CD14-positive monocyte (primary cell): Measurements from ENCODE around the gene RAPH1. TPM values are rescaled to one million over a fixed set of nuclear protein-coding genes. Genes with fewer than 3 reads are reported as not detected.

Source experiments
- DNase-seq, 3 donors: peaks; one replicate each; pipeline ENCODE4 v3.0.0-alpha.2; 2011 to 2022
- H2AFZ ChIP-seq: 2 replicates; pipeline ENCODE4 v1.6.0; 2012; ENCODE audit warnings: mild to moderate bottlenecking, low read depth, low read length, inconsistent platforms; ENCODE audit not compliant: insufficient read depth, poor library complexity, severe bottlenecking
- H3K27ac ChIP-seq, 2 donors: 1 replicate in 1 of 2; 2 replicates in 1 of 2; pipeline ENCODE4 v1.5.1; 2012 to 2013; ENCODE audit warnings: low read length in 2 of 2, control low read depth in 1 of 2, inconsistent platforms in 1 of 2, low read depth in 1 of 2, mild to moderate bottlenecking in 1 of 2
- H3K27me3 ChIP-seq, 2 donors: one replicate each; pipeline versions ENCODE4 v1.6.0 to v1.6.1; 2011 to 2013; ENCODE audit warnings: low read length in 2 of 2; ENCODE audit not compliant: control insufficient read depth in 2 of 2, insufficient read depth in 2 of 2
- H3K36me3 ChIP-seq, 2 donors: replicated peaks in 1 of 2; 1 replicate in 1 of 2; 2 replicates in 1 of 2; pipeline versions ENCODE4 v1.5.1 to v1.6.1; 2012 to 2013; ENCODE audit warnings: low read length in 2 of 2, control low read depth in 1 of 2, inconsistent platforms in 1 of 2, mild to moderate bottlenecking in 1 of 2; ENCODE audit not compliant: insufficient read depth in 2 of 2, control insufficient read depth in 1 of 2
- H3K4me1 ChIP-seq, 2 donors: 1 replicate in 1 of 2; 2 replicates in 1 of 2; pipeline versions ENCODE4 v1.5.1 to v1.6.1; 2012 to 2013; ENCODE audit warnings: low read length in 2 of 2, control low read depth in 1 of 2, inconsistent platforms in 1 of 2, mild to moderate bottlenecking in 1 of 2, moderate library complexity in 1 of 2; ENCODE audit not compliant: insufficient read depth in 2 of 2, control insufficient read depth in 1 of 2
- H3K4me2 ChIP-seq: replicated peaks from 2 replicates; pipeline ENCODE3; 2012; ENCODE audit warnings: low read length, moderate library complexity, mild to moderate bottlenecking; ENCODE audit not compliant: poor library complexity, severe bottlenecking; ENCODE audit errors: extremely low read depth
- H3K4me3 ChIP-seq, 3 experiments: fragments of 200-600 bp in 1 of 3; sonication (generic) in 1 of 3; replicated peaks in 1 of 3; 1 replicate in 2 of 3; 2 replicates in 1 of 3; pipeline ENCODE4 v1.5.1; 2011 to 2013; ENCODE audit warnings: low read length in 3 of 3, mild to moderate bottlenecking in 3 of 3, control low read depth in 2 of 3, low read depth in 2 of 3, inconsistent platforms in 1 of 3, moderate library complexity in 1 of 3
- H3K79me2 ChIP-seq: 2 replicates; pipeline ENCODE4 v1.6.0; 2012; ENCODE audit warnings: mild to moderate bottlenecking, control low read depth, inconsistent platforms, low read length, moderate library complexity; ENCODE audit not compliant: insufficient read depth
- H3K9ac ChIP-seq: 2 replicates; pipeline ENCODE4 v1.6.0; 2017; ENCODE audit warnings: low read length, mild to moderate bottlenecking; ENCODE audit not compliant: insufficient read depth, poor library complexity, severe bottlenecking
- H3K9me3 ChIP-seq, 2 donors: replicated peaks in 1 of 2; 1 replicate in 1 of 2; 2 replicates in 1 of 2; pipeline versions ENCODE4 v1.5.1 to v1.6.1; 2012 to 2013; ENCODE audit warnings: low read length in 2 of 2, control low read depth in 1 of 2; ENCODE audit not compliant: control insufficient read depth in 1 of 2, insufficient read depth in 1 of 2
- H4K20me1 ChIP-seq: 2 replicates; pipeline ENCODE4 v1.6.0; 2012; ENCODE audit warnings: mild to moderate bottlenecking, low read length, control low read depth, moderate library complexity; ENCODE audit not compliant: insufficient read depth
- H3K27ac Mint-ChIP-seq, 7 donors: one replicate each; pipeline ENCODE4 v1.8.0; 2020; ENCODE audit warnings: mild to moderate bottlenecking in 7 of 7, mixed read lengths in 7 of 7, moderate library complexity in 6 of 7, inconsistent platforms in 2 of 7
- H3K27me3 Mint-ChIP-seq, 3 donors: one replicate each; pipeline ENCODE4 v1.8.0; 2021 to 2022; ENCODE audit warnings: low read depth in 3 of 3, mild to moderate bottlenecking in 3 of 3, mixed read lengths in 3 of 3, moderate library complexity in 3 of 3, inconsistent platforms in 1 of 3
- H3K36me3 Mint-ChIP-seq, 2 donors: one replicate each; pipeline ENCODE4 v1.8.0; 2020; ENCODE audit warnings: mixed read lengths in 2 of 2, inconsistent platforms in 1 of 2, mild to moderate bottlenecking in 1 of 2
- H3K4me1 Mint-ChIP-seq: one replicate; pipeline ENCODE4 v1.8.0; 2020; ENCODE audit warnings: mild to moderate bottlenecking, mixed read lengths
- H3K4me3 Mint-ChIP-seq, 2 donors: one replicate each; pipeline ENCODE4 v1.8.0; 2020; ENCODE audit warnings: mild to moderate bottlenecking in 2 of 2, mixed read lengths in 2 of 2, moderate library complexity in 1 of 2
- H3K9me3 Mint-ChIP-seq, 7 donors: one replicate each; pipeline ENCODE4 v1.8.0; 2020 to 2022; ENCODE audit warnings: mixed read lengths in 7 of 7, mild to moderate bottlenecking in 6 of 7, moderate library complexity in 6 of 7, inconsistent platforms in 2 of 7
- CTCF ChIP-seq: fragments of 200-600 bp; IDR thresholded peaks from one replicate; pipeline ENCODE4 v1.8.0; 2022; ENCODE audit warnings: antibody characterized with exemption, mild to moderate bottlenecking
- WGBS: methylation state at CpG from one replicate; pipeline ENCODE4 v1.1.5; 2013; ENCODE audit warnings: missing lambda C conversion rate; ENCODE audit not compliant: insufficient coverage; 5-methylcytosine and 5-hydroxymethylcytosine counted together
- intact Hi-C, 2 donors: fragments of 100-400 bp; cut with micrococcal nuclease; formaldehyde crosslinking; loops; one replicate each; pipeline versions ENCODE4 v1.15.0 to v1.15.1; 2023
- polyA plus RNA-seq, 3 donors: library from polyadenylated mRNA; depleted of rRNA in 1 of 3; unstranded in 2 of 3; stranded (reverse) in 1 of 3; fragments of 300-500 nt in 2 of 3; fragments of >200 nt in 1 of 3; fragmentation: Illumina TruSeq in 2 of 3; gene quantifications; 1 replicate in 2 of 3; 2 replicates in 1 of 3; pipeline ENCODE4 v1.2.3, GENCODE V29; 2012 to 2021

The RAPH1 gene
- polyA plus RNA-seq, 3 donors, result 3.8 to 5.1 (median 4.5) TPM

GRCh38 chr2:203579730-203580129 lies 44.6 kb upstream of the RAPH1 start:
- no peak overlapping the region for H2AFZ ChIP-seq
- Mint-ChIP-seq H3K4me3 (no peak overlapping the region), H3K27me3 (peaks cover 2 to 4% (median 2%) of the 10 kb centered on the region in 3 donors), H3K4me1 (no peaks in the 10 kb centered on the region), H3K9me3 (peaks cover 0 to 4% (median 0%) of the 10 kb centered on the region in 7 donors), H3K36me3 (no peaks in the 10 kb centered on the region), H3K27ac (no peak overlapping the region)
- no peak overlapping the region for H3K4me3 ChIP-seq
- no peaks in the 10 kb centered on the region for H3K4me1 ChIP-seq
- no peak overlapping the region for H3K4me2 ChIP-seq
- intact Hi-C loops, result no loop called here
- no peaks in the 10 kb centered on the region for H3K27me3 ChIP-seq
- no peaks in the 10 kb centered on the region for H3K79me2 ChIP-seq
- no peaks in the 10 kb centered on the region for H4K20me1 ChIP-seq
- no peaks in the 10 kb centered on the region for H3K9me3 ChIP-seq
- no peak for TF ChIP-seq CTCF
- H3K36me3 ChIP-seq, result no peaks in the 10 kb centered on the region
- H3K27ac ChIP-seq, result no peak overlapping the region
- no peak for DNase-seq
- H3K9ac ChIP-seq, result no peak overlapping the region
- 91% methylated on average over 1 of the region's 2 CpGs for WGBS

GRCh38 chr2:203578759-203579643 lies 43.9 kb upstream of the RAPH1 start:
- Histone ChIP-seq H3K27me3 (no peaks in the 10 kb centered on the region), H3K36me3 (no peaks in the 10 kb centered on the region), H3K9ac (no peak overlapping the region), H3K9me3 (no peaks in the 10 kb centered on the region), H3K79me2 (no peaks in the 10 kb centered on the region), H3K4me2 (no peak overlapping the region), H2AFZ (no peak overlapping the region), H3K4me1 (no peaks in the 10 kb centered on the region), H3K4me3 (no peak overlapping the region), H3K27ac (no peak overlapping the region), H4K20me1 (no peaks in the 10 kb centered on the region)
- Mint-ChIP-seq H3K27ac (peak overlapping the region in 1 of 7 donors; percentile 22), H3K4me3 (no peak overlapping the region), H3K27me3 (peaks cover 2 to 6% (median 6%) of the 10 kb centered on the region in 3 donors), H3K36me3 (no peaks in the 10 kb centered on the region), H3K4me1 (no peaks in the 10 kb centered on the region), H3K9me3 (peaks cover 0 to 4% (median 0%) of the 10 kb centered on the region in 7 donors)
- intact Hi-C loops, result no loop called here
- WGBS, result no CpG with 5 or more reads among the region's 4 CpGs
- no peak for DNase-seq
- TF ChIP-seq CTCF, result no peak
